Measurements from ENCODE around the gene TGM5. TPM values are rescaled to one million over a fixed set of nuclear protein-coding genes. Genes with fewer than 3 reads are reported as not detected.
"Not testable (repeated sequence)": the region's sequence is repeated elsewhere in the genome, so short reads cannot be mapped to it uniquely, and the experiment has no call there.

The TGM5 gene
- total RNA-seq, 6 donors from 2014 or later, result 0.30 TPM; not detected in 5

DNA sequence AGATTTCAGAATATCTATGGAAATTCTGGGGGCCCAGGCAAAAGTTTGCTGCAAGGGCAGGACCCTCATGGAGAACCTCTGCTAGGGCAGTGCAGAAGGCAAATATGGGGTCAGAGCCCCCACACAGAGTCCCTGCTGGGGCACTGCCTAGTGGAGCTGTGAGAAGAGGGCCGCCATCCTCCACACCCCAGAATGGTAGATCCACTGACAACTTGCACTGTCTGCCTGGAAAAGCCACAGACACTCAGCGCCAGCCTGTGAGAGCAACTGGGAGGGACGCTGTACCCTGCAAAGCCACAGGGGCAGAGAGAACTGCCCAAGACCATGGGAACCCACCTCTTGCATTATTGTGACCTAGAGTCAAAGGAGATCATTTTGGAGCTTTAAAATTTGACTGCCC is 67.7 kb downstream of the TGM5 start:
- H3K27me3 ChIP-seq, result no peaks in the 10 kb centered on the region
- no peaks in the 10 kb centered on the region for H3K4me1 ChIP-seq
- peaks cover 12 to 44% (median 25%) of the 10 kb centered on the region in 4 donors for H3K36me3 ChIP-seq
- no peak overlapping the region for H3K27ac ChIP-seq
- DNase-seq (no peak), ATAC-seq (ENCODE audit: low FRiP score in 2 of 2) (no peak)
- no peak overlapping the region for H3K4me3 ChIP-seq
- 98% methylated on average over 3 of the region's 3 CpGs; no CpG with 5 or more reads in 1 of the 2 donors for WGBS, 2 donors
- peaks cover 0 to 4% (median 1%) of the 10 kb centered on the region in 4 donors for H3K9me3 ChIP-seq
- TF ChIP-seq POLR2AphosphoS5 (IDR thresholded peaks at IDR 0.05), result no peak
- TF ChIP-seq, protein P1, sequence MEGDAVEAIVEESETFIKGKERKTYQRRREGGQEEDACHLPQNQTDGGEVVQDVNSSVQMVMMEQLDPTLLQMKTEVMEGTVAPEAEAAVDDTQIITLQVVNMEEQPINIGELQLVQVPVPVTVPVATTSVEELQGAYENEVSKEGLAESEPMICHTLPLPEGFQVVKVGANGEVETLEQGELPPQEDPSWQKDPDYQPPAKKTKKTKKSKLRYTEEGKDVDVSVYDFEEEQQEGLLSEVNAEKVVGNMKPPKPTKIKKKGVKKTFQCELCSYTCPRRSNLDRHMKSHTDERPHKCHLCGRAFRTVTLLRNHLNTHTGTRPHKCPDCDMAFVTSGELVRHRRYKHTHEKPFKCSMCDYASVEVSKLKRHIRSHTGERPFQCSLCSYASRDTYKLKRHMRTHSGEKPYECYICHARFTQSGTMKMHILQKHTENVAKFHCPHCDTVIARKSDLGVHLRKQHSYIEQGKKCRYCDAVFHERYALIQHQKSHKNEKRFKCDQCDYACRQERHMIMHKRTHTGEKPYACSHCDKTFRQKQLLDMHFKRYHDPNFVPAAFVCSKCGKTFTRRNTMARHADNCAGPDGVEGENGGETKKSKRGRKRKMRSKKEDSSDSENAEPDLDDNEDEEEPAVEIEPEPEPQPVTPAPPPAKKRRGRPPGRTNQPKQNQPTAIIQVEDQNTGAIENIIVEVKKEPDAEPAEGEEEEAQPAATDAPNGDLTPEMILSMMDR (IDR thresholded peaks at IDR 0.05), result no peak
- TF ChIP-seq POLR2A (IDR thresholded peaks at IDR 0.05), result no peak
- TF ChIP-seq EP300 (IDR thresholded peaks at IDR 0.05), result no peak

DNA sequence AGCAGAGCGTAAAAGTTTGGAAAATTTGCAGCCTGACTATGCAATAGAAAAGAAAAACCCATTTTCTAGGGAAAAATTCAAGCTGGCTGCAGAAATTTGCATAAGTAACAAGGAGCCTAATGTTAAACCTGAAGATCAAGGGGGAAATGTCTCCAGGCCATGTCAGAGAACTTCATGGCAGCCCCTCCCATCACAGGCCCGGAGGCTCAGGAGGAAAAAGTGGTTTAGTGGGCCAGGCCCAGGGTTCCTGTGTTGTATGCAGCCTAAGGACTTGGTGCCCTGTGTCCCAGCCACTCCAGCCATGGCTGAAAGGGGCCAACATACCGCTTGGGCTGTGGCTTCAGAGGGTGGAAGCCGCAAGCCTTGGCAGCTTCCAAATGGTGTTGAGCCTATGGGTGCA is 68.2 kb downstream of the TGM5 start:
- WGBS, 2 donors, result 94 to 100% methylated on average over 2 to 4 of the region's 4 CpGs
- H3K9me3 ChIP-seq; H3K27me3 ChIP-seq; H3K27ac ChIP-seq; H3K4me3 ChIP-seq; H3K4me1 ChIP-seq; ATAC-seq (ENCODE audit: low FRiP score in 2 of 2); DNase-seq: not testable (repeated sequence)
- H3K36me3 ChIP-seq, result peaks cover 12 to 47% (median 26%) of the 10 kb centered on the region in 4 donors

DNA sequence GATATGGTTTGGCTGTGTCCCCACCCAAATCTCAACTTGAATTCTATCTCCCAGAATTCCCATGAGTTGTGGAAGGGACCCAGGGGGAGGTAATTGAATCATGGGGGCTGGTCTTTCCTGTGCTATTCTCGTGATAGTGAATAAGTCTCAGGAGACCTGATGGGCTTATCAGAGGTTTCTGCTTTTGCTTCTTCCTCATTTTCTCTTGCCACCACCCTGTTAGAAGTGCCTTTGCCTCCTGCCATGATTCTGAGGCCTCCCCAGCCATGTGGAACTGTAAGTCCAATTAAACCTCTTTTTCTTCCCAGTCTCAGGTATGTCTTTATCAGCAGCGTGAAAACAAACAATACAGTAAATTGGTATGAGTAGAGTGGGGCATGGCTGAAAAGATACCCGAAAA is 69.0 kb downstream of the TGM5 start:
- whole genome bisulfite sequencing, 2 donors, result 84 to 96% methylated on average over 3 of the region's 3 CpGs
- peaks cover 15 to 55% (median 32%) of the 10 kb centered on the region in 4 donors for H3K36me3 ChIP-seq
- not testable (repeated sequence) for ATAC-seq (ENCODE audit: low FRiP score in 2 of 2); H3K27ac ChIP-seq; H3K27me3 ChIP-seq; DNase-seq; H3K4me3 ChIP-seq; H3K4me1 ChIP-seq; H3K9me3 ChIP-seq

DNA sequence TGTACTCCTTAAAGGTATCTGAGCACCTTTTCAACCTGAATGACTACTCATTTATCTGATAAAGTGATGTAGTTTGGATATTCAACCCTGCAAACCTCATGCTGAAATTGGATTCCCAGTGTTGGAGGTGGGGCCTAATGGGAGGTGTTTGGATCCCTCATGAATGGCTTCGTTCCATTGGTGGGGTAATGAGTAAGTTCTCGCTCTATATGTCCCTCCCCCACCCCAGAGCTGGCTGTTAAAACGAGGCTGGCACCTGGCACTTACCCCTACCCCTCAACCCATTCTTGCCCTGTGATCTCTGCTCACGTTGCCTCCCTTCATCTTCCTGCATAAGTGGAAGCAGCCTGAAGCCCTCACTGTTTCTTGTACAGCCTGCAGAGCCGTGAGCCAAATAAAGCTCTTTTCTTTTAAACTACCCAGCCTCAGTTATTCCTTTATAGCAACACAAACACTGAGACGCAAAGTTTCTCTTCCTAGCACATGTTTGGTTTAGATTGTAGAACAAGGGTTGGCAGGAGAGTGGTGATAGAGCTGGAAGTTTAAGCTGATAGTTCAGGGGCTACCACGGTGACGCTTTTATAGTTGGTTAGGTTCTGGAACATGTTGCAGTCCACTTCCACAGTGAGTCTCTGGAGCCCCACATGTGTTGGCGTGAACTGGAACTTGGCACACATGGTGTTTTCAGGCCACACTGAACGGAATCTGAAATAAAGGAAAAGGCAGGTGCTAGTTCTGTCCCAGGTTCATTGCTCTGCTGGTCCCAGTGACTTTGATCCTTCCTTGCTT is 69.8 kb downstream of the TGM5 start:
- Histone ChIP-seq H3K27ac (no peak overlapping the region), H3K4me1 (no peaks in the 10 kb centered on the region), H3K4me3 (no peak overlapping the region), H3K9me3 (peaks cover 0 to 4% (median 1%) of the 10 kb centered on the region in 4 donors), H3K36me3 (peaks cover 22 to 63% (median 40%) of the 10 kb centered on the region in 4 donors), H3K27me3 (no peaks in the 10 kb centered on the region)
- no peak for DNase-seq
- TF ChIP-seq EP300 (IDR thresholded peaks at IDR 0.05) (no peak), POLR2AphosphoS5 (IDR thresholded peaks at IDR 0.05) (no peak), POLR2A (IDR thresholded peaks at IDR 0.05) (no peak)
- TF ChIP-seq, protein P1 (IDR thresholded peaks at IDR 0.05), result no peak
- 91 to 92% methylated on average over 10 of the region's 10 CpGs for WGBS, 2 donors
- ATAC-seq (ENCODE audit: low FRiP score in 2 of 2), result no peak

DNA sequence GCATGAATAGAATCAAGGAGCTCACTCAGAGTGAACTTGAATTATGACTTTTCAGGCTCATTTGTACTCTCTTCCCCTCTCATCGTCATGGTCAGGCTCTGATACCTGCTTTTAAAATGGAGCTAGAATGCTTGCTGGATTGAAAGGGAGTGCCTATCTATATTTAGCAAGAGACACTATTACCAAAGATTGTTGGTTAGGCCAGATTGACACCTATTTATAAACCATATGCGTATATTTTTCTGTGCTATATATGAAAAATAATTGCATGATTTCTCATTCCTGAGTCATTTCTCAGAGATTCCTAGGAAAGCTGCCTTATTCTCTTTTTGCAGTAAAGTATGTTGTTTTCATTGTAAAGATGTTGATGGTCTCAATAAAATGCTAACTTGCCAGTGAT is 71.9 kb downstream of the TGM5 start:
- WGBS, 2 donors, result 88% methylated on average over 2 of the region's 2 CpGs

More for the DNA sequence above, 71.9 kb downstream of the TGM5 start:
- Histone ChIP-seq H3K27ac (no peak overlapping the region), H3K27me3 (no peaks in the 10 kb centered on the region), H3K9me3 (peaks cover 0 to 4% (median 1%) of the 10 kb centered on the region in 4 donors), H3K4me3 (no peak overlapping the region), H3K36me3 (peaks cover 34 to 85% (median 61%) of the 10 kb centered on the region in 4 donors), H3K4me1 (peaks cover 0 to 3% (median 0%) of the 10 kb centered on the region in 4 donors)
- no peak for ATAC-seq (ENCODE audit: low FRiP score in 2 of 2)
- no peak for DNase-seq
- TF ChIP-seq, protein P1 (IDR thresholded peaks at IDR 0.05), result no peak
- TF ChIP-seq POLR2A (IDR thresholded peaks at IDR 0.05), result no peak
- TF ChIP-seq EP300 (IDR thresholded peaks at IDR 0.05), result no peak
- no peak for TF ChIP-seq POLR2AphosphoS5 (IDR thresholded peaks at IDR 0.05)

Data from upper lobe of left lung (tissue), 6 donors.